Central memory CD4-positive, alpha-beta T cell (primary cell): ENCODE data around the gene TMEM150B.

ENCODE experiments used
- DNase-seq: peaks from one replicate; pipeline ENCODE4 v3.0.0; 2022
- total RNA-seq, 3 experiments: gene quantifications; one replicate each; lab custom pipeline; 2026; lab: John Stamatoyannopoulos, UW

TMEM150B gene, protein sequence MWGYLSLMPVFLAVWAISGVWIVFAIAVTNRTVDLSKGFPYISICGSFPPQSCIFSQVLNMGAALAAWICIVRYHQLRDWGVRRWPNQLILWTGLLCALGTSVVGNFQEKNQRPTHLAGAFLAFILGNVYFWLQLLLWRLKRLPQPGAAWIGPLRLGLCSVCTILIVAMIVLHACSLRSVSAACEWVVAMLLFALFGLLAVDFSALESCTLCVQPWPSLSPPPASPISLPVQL
- total RNA-seq: 0 to 0.11 (median 0) reads per million in 3 experiments

DNA sequence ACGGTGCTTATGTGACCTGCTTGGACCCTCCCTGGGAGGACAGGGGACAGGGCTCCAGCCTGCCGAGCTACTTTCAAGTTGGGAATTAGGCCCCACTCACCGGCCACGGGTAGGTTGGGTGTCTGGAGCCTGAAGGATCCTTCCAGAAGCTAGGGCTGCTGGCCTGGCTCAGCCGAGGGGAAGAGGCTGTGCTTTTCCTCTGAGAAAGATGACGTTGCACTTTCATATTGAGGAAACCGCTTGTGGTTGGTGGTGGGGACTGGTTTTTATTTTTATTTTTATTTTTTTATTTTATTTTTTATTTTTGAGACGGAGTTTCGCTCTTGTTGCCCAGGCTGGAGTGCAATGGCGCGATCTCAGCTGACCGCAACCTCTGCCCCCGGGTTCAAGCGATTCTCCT lies at the start of gene TMEM150B:
Gene TMEM150B (minus strand): TSS at position 170 of the 400 bp plus-strand sequence. CDS start 4,305 bp downstream, outside the sequence.
- no peak for DNase-seq

DNA sequence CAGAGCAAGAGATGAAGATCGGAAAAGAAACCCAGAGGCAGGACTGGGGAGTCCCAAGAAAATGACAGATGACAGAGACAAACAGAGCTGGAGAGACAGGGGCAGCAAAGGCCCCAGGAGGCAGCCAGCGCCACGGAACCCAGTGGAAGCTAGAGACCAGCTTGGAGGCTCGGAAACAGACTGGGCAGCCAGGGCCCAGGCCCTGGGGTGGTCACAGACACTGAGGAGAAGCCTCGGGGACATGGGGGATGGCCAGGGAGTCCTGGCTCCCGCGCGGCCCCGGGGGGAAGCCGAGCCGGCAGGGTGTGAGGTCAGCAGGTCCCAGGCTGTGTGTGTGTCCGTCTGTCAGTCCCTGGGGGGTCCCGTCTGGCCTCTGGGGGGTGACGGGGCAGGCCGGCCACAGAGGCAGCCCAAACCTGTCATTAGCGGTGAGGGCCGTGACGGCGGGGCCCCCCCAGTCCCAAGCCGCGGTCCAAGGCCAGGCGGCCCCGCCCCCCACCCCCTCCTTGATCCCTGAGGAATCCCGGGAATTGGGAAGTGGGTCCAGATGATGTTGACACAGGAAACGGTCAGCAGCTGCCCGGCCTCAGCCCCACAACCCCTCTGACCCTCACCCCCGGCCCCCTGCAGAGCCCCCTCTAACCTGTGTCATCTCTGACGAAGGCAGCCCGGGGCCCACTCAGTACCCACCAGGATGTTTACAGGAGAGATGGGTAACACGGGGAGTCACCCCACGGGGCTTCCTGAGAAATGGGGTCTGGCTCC lies 49.0 kb upstream of the TMEM150B start:
- no peak for DNase-seq

DNA sequence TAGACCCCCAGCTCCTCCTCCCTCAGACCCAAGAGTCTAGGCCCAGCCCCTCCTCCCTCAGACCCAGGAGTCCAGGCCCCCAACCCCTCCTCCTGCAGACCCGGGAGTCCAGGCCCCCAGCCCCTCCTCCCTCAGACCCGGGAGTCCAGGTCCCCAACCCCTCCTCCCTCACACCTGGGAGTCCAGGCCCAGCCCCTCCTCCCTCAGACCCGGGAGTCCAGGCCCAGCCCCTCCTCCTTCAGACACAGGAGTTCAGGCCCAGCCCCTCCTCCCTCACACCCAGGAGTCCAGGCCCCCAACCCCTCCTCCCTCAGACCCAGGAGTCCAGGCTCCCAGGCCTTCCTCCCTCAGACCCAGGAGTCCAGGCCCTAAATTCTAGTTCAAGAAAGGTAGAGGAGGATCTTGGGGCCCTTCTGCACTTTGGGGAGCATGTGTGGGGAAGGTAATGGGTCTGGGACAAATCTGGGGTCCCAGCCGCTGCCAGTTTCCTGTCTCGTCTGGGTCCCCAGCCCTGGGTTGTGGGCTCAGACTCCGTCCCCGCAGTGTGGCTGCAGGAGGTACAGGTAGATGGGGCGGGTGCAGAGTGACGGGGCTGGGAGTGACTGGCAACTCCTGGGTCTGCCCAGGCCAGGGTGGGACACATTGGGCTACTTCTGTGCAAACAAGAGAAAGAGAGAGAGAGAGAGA lies 48.3 kb upstream of the TMEM150B start:
- DNase-seq: no peak

DNA sequence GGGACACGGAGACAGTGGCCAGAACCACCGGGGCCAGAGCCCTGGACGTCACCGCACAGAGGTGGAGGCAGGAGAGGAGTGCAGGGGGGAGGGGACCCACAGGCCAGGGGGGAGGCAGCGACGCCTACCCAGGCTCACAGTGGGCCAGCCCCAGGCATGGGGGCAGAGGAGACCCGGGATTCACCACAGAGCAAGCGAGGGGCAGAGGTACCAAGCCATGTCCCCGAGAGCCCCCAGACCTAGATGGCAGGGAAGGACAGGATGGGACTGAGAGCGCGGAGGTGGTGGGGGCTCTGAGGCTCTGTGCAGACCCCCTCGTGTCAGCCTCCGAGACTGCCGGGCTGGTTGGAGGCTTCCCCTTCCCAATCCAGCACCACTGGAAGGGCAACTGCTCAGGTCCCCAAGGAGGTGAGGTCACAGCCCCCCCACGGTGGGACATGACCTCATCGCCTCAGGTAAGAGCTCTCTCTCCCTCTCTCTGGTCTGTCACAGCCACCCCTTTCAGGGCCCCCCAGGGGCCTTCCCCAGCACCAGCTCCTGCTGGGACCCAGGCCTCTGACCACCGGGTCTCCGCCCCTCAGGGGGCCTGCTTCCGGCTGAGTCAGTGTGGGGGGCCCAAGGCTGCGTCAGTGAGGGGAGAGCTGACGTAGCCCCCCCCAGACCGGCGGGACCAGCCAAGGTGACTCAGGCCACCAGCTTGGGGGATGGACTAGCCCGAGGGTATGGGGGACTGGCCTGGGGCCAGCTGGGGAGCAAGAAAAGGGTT lies 47.4 kb upstream of the TMEM150B start:
- no peak for DNase-seq

DNA sequence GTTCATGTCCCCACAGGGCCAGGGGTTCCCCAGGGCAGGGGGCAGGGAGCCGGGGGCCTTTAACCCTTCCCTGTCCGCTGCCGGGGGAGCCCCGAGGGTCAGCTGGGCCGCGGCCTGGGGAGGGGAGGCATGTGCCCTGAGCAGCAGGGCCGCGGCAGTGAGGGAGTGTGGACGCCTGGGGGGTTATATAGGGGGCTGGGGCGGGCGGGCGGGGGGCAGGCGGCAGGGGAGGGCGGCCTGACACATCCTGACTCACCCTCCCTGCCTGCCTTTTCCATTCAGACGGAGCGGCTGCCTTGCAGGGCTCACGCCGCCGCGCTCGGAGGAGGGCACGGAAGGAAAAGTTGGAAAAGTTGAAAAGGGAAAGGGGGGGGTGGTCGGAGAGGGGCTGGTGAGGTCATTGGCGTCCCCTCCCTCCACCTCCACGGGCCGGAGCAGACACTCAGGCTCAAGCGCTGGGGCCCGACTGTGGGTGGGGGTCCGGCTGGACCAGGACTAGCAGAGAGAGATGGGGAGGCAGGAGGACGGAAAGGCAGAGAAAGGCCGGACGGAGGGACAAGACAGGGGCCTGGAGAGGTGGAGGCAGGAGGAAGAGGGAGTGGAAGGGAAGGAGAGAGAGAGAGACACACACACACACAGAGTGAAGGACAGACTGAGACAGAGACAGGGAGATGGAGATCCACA lies 45.3 kb upstream of the TMEM150B start, which contains the start of gene IL11:
Gene IL11 (minus strand): TSS at position 159 of the 684 bp plus-strand sequence. CDS start 153 bp downstream, at position 6.
- no peak for DNase-seq

DNA sequence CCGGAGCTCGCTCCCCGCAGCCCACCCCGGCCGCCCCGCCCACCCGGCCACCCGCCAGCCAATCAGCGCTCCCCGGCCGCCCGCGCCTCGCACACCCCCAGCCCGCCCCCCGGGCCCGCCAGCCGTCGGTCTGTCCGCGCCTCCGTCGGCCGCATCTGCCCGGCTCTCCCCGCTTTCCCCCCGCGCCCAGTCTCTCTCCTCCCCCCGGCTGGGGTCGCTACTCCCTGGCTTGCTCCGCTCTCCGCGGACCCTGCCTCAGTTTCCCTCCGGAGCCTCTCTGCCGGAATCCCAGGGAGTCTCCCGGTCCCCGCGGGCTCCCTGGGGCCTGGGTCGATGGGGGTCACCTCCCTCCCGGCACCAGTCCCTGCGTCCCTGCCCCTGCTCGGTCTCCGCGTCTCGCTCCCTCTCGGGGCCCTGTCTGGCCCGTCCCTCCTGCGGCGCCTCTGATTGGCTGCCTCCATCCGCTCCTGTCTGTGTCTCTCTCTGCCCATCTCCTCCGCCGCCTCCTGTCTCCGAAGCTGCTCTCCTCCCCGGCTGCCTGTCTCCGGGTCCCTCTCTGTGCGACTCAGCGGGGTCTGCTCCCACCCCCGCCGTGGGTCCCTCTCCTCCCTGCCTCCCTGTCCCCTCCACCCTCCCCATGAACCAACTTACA lies 44.6 kb upstream of the TMEM150B start:
- DNase-seq: no peak

DNA sequence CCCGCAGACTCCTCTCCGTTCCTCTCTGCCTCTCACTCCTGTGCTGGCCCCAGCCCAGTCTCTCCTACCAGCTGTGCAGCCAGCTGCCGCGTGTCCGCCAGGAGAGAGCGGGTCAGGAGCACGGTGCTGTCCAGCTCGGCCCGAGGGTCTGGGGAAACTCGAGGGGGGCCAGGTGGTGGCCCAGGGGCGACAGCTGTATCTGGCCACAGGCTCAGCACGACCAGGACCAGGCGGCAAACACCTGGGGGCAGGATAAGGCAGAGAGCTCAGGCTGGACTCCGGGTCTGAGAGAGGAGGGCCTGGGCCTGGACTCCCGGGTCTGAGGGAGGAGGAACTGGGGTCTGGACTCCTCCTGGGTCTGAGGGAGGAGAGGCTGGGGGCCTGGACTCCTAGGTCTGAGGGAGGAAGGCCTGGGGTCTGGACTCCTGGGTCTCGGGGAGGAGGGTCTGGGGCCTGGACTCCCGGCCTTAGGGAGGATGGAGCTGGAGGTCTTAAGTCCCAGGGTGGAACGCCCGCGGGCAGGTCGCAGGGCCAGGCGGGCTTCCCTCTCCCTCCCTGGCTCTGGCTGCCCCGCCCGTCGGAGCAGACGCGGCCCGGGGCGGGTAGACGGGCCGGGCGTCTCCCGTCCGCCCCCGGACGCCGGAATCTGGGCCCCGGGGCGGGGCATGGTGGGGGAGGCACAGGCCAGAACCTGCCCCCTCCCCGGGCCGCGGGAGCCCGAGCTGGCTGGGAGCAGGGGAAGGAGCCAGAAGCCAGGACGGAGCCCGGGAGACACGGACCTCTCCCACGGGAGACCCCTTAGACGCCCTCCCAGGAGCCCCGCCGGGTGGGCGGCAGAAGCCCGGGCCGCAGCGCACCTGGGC lies 43.8 kb upstream of the TMEM150B start:
- no peak for DNase-seq

DNA sequence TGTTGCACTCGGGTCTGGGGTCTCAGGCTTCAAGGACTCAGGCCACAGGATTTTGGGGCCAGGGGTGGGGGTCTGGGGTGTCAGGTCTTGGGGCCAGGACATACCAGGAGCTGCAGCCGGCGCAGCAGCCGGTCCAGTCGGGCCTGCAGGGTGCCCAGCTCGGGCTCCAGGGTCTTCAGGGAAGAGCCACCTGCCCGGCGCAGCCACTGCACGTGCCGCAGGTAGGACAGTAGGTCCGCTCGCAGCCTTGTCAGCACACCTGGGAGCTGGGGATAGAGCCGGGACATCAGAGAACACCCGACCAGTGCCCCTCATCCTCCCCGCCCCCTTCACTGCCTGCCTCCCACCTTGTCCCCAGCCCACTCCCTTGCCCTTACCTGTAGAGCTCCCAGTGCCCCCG lies 43.0 kb upstream of the TMEM150B start:
- no peak for DNase-seq

DNA sequence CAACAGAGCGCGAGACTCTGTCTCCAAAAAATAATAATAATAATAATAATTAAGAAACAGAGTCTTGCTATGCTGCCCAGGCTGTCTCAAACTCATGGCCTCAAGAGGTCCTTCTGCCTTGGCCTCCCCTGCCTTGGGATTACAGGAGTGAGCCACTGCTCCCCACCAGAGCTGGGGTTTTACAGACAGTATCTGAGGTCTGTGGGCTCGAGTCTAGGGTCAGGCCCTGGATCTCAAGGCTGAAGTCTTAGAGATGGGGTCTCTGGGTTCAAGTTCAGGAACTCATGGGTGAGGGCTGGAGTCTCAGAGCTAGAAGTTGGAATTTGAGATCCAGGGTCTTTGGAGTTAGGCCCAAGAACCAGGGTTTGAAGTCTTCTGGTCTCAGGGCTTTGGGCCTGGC lies 41.6 kb upstream of the TMEM150B start:
- DNase-seq: no peak

DNA sequence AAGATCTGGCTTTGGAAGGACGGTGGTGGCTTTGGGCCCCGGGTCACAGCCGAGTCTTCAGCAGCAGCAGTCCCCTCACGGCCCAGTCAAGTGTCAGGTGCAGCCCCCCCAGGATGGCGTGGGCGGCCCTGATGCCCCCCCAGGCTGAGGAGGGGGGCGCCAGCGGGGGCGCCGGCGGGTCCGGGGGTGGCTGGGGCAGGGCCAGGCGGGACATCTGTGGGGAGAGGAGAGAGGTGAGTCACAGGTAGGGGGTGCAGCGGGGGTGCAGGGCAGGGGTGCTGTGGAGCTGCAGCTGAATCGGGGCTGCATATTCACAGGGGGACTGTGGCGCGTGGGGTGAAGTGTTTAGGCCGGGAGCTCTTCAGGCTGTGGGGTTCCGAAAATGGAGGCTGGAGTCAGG lies 40.8 kb upstream of the TMEM150B start:
- DNase-seq: no peak

DNA sequence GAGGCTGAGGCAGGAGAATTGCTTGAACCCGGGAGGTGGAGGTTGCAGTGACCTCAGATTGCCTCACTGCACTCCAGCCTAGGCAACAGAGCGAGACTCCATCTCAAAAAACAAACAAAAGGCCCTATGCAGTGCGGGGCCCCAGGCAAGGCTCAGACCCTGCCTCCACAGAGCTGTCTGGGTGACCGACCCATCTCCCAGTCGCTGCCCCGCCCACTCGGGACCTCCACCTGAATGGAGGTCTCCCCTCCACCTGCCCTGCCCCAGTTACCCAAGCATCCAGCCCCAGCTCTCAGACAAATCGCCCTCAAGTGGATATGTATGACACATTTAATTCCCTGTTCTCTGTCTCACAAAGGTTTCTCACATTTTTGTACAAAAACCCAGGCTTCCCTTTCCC lies 40.1 kb upstream of the TMEM150B start:
- no peak for DNase-seq

DNA sequence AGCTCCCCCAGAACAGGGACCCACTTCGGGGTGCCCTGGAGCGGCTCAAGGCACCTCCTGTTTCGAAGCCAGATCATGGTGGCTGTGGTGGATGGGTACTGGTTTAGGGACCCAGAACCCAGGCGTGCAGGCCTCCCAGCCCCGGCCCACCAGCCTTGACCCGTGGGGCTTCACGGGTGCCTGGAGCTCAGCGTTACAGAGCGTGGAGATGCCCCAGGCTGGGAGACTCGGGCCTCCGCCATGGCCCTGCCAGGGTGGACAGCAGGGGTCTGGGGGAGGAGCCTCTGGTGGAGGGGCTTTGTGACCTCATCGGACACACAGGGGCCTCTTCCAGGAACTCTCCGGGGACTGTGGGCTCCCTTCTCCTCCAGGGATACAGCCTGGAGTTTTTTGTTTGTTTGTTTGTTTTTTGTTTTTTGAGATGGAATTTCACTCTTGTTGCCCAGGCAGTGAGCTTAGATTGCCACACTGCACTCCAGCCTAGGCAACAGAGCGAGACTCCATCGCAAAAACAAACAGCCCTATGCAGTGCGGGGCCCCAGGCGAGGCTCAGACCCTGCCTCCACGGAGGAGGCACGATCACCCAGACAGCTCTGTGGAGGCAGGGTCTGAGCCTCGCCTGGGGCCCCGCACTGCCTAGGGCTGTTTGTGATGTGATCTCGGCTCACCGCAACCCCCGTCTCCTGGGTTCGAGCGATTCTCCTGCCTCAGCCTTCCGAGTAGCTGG lies 38.0 kb upstream of the TMEM150B start, which contains the start of gene GARIN5B:
Gene GARIN5B (minus strand): TSS at position 271 of the 727 bp plus-strand sequence. CDS start 194 bp downstream, at position 77.
- DNase-seq: no peak

DNA sequence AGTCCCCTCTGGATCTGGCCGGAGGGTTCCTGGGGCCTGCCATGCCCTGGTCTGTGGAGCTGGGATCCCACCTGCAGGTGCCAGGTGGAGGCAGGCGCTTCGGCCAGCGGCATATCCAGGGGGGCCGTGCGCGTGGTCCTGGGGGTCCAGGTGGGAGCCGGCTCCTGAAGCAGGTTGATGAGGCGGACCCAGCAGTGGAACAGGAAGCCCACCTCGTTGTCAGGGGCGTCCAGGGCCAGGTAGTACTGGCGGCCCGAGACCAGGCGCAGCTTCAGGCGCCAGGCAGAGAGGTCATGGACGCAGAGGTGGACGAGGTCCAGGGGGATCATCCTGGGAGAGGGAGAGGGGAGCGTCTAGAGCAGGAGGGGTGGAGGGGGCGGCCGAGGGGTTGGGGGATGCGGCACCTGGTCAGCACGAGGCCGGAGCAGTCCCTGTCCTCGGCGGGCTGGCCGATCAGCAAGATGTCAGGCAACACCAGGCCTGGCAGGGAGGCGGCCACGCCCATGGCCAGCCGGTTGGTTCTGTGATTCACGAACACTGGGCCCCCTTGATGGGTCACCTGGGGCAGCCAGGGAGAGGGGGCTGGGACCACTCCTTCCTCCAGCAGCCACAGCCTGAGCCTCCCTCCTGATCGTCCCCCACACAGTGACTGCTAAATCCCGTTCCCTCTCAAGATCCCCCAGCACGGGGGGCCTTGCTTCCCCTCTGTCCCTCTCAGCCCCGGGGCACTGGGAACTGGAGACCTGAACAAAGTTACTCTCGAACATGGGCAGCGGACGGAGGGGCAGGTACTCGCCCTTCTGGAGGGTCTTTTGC lies 37.2 kb upstream of the TMEM150B start:
- no peak for DNase-seq

DNA sequence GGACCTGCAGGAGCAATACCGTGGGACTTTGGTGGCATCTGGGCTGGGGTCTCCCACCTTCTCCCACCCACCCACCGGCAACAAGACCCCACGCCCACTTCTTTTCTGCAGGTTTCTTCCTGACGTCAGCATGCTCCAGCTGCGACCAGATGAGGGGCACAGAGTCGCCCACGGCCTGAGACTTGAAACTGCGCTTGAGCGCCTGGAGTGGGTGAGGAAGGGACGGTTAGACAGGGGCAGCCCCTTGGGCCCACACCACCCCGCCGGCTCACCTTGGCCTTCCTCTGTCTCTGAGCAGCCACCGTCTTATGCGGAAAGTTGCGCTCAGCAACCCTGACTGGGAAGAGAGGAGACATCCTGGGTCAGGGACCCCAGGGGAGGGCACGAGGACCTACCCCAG lies 35.8 kb upstream of the TMEM150B start:
- no peak for DNase-seq

DNA sequence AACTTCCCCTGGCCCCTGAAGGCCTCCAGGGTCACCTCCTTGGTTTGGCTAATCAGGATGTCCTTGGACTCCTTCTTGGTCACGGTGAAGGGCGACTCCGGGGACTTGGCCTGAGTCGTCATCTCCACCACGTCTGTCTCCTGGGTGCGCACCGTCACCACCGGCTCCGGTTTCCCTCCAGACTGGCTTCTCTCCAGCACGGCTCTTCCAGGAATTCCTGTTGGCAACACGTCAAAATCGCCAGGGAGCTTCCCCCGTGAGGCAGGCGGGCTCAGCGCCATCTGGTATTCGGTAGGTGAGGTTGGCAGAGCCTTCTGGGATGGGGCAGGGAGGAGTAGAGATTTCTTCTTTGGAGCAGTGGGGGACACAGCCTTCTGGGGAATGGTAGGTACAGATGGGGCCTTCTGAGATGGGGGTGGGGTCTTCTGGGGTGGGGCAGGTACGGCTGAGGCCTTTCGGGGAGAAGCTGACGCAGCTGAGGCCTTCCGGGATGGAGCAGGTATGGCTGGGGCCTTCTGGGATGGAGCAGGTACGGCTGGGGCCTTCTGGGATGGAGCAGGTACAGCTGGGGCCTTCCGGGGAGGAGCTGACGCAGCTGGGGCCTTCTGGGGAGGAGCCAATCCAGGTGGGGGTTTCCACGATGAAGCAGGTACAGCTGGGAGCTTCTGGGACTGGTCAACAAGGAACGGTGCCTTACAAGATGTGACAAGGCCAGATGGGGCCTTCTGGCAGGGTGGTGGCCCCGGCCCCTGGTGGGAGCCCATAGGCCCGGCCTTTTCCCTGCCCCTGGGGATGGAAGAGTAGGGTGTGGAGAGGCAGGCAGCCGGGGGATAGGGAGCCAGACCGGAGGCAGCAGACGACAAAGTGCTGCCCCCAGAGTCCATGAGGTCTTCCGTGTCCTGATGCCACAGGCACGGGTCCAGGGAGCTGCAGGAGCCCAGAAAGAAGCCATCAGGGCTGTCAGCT lies 34.1 kb upstream of the TMEM150B start:
- DNase-seq: no peak

DNA sequence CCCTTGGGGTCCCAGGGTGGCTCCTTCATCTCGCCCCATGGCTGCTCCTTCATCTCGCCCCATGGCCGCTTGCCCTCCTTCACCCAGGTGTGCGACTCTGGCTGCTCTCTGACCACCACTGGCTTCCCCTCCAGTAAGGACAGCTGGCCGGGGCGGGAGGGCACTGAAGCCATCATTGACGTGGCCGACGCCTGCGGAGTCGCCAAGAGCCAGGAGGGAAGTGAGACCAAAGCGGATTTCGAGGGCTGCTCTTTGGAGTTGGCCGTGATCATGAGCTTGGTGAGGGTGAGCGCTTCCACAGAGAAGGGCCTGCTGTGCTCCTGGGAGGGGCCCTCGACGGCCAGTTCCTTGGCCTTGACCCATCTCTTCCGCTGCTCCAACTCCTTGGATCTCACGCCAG lies 33.4 kb upstream of the TMEM150B start:
- DNase-seq: no peak

DNA sequence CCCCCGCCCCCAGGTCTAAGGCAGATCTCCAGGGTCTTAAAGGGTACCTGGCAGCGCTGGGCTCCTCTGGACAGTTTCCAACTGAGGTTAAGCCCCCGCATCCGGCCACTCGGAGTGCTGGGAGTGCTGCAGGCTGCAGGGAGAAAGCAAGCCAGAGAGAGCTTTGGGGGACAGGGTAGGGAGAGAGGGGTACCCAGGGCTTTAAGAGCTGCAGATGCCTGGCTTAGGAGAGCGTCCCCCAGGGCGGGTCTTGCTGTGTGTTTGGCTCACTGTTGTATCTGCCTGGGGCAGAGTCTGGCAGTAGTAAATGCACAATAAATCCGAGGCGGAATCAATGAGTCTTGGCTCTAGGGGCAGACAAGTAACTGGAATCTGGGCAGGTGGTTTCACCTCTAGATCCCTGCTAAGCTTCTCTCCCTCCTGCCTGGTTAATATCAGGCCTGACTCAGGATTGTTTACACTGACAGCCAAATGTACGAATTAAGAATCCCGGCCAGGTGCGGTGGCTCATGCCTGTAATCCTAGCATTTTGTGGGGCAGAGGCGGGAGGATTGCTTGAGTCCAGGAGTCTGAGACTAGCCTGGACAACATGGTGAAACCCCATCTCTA lies 30.2 kb upstream of the TMEM150B start:
- DNase-seq: no peak
